ENCODE data around the gene ZNF519. TPM values are rescaled to one million over a fixed set of nuclear protein-coding genes. Genes with fewer than 3 reads are reported as not detected.
"Not testable (repeated sequence)": the region's sequence is repeated elsewhere in the genome, so short reads cannot be mapped to it uniquely, and the experiment has no call there.

ZNF519 gene
- total RNA-seq = 10 to 100 TPM in 1 of 4 donors, 1 to 10 TPM in 3; 4.0 to 16.3 (median 5.1) TPM

DNA sequence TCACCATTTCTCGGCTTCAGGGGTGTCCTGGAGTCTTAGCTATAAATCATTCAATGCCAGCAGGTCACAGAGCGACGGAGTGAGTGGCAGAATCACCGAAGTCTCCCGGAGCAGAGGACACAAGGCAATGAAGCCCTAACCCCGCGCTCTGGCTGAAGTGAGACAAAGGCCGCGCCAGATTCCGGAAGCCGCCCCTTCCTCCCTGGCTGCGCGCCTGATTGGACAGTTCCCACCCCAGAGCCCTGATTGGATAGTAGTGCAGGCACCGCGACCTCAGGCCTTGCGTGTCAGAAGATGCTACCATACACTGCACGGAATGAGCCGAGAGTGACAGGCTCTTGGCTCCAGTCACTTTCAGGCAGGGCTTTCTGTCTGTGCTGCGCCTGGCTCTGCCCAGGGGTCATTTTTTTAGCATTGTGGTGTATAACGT, at the start of gene ZNF519:
Gene ZNF519, minus strand, starts transcription at position 165 of the 430 bp plus-strand sequence. Its CDS starts 158 bp downstream, at position 7.
- H3K27ac ChIP-seq = peak within 1 kb of the TSS; percentile 49 to 81 (median 79)
- TF ChIP-seq POLR2AphosphoS5 (IDR thresholded peaks at IDR 0.05) = peak; percentile 61
- H3K9me3 ChIP-seq, H3K27me3 ChIP-seq, H3K36me3 ChIP-seq: not testable (repeated sequence)
- peaks cover 0 to 22% (median 2%) of the 10 kb centered on the region in 3 donors for H3K4me1 ChIP-seq
- H3K4me3 ChIP-seq = peak within 1 kb of the TSS; percentile 63 to 93
- peak; percentile 100 for ATAC-seq
- 0% methylated on average over 4 of the region's 20 CpGs; no CpG with 5 or more reads in 1 of the 2 donors for WGBS, 2 donors (ENCODE audit: low coverage in 1 of 2)

DNA sequence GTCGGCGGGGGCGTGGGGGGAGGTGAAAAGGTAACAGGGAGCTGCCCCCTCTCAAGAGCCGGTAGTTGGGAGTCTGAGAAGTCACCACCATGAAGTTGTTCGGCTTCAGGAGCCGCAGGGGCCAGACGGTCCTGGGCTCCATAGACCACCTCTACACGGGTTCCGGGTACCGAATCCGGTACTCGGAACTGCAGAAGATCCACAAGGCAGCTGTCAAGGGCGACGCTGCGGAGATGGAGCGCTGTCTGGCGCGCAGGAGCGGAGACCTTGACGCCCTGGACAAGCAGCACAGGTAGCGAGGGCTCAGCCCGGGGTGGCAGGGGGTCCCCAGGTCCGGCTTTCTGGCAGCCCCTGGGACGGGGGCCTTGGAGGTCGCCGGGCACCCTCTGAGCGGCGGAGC, 47.1 kb upstream of the ZNF519 start:
- Histone ChIP-seq H3K36me3 (no peaks in the 10 kb centered on the region), H3K4me3 (peak overlapping the region in 1 of 2 donors; percentile 54), H3K9me3 (no peaks in the 10 kb centered on the region), H3K27ac (no peak overlapping the region), H3K27me3 (peaks cover 11% of the 10 kb centered on the region), H3K4me1 (peaks cover 0 to 11% (median 0%) of the 10 kb centered on the region in 3 donors)
- no peak for ATAC-seq
- TF ChIP-seq EP300 (IDR thresholded peaks at IDR 0.05) (no peak), POLR2AphosphoS5 (IDR thresholded peaks at IDR 0.05) (no peak)
- WGBS, 2 donors (ENCODE audit: low coverage in 1 of 2) = no CpG with 5 or more reads among the region's 28 CpGs

DNA sequence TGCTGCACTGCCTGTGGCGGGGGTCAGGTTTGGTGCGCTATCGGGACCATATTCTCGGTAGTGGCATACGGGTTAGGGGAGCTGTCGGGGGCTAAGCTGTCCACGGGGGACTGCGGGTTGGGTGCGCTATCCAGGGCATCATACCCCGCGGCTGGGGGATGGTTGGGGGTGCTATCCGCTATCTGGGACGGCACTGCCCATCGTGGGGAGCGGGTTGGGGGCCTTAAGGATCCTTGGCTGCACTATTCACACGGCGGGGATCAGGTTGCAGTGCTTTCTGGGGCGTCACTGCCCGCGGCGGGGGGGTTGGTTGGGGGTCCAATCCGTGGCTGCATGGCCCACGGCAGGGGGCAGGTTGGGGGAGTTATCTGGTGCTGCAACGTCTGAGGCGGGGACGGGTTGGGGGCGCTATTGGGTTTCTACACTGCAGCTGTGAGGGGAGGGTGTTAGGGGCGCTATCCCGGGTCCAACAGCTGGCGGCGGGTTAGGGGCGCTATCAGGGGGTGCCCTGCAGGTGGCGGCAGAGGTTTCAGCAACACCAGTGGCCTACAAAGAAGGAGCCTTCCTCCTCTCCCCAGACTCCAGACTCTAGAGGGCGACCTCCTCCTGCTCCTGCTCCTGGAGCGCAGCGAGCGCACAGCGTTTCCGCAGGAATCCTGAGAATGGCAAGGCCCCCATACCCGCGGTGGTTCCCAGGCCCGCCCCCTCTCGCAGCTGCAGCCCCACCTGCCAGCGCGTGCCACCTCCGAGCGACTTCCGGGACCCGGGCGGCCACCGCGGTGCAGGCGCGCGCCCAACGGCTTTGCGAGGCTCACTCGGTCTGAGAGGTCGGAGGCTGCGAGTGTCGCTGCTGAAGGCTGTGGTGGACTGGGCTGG, 46.3 kb upstream of the ZNF519 start:
- WGBS, 2 donors (ENCODE audit: low coverage in 1 of 2) = no CpG with 5 or more reads among the region's 61 CpGs
- Histone ChIP-seq H3K4me1 (peaks cover 0 to 11% (median 0%) of the 10 kb centered on the region in 3 donors), H3K27me3 (peaks cover 11% of the 10 kb centered on the region), H3K4me3 (peak overlapping the region; percentile 19 to 54)
- TF ChIP-seq CTCF (IDR thresholded peaks at IDR 0.05) = peak in 3 of 4 experiments; percentile 7 to 65 (median 40)
- H3K27ac ChIP-seq, H3K9me3 ChIP-seq, H3K36me3 ChIP-seq: not testable (repeated sequence)
- ATAC-seq = peak; percentile 53

DNA sequence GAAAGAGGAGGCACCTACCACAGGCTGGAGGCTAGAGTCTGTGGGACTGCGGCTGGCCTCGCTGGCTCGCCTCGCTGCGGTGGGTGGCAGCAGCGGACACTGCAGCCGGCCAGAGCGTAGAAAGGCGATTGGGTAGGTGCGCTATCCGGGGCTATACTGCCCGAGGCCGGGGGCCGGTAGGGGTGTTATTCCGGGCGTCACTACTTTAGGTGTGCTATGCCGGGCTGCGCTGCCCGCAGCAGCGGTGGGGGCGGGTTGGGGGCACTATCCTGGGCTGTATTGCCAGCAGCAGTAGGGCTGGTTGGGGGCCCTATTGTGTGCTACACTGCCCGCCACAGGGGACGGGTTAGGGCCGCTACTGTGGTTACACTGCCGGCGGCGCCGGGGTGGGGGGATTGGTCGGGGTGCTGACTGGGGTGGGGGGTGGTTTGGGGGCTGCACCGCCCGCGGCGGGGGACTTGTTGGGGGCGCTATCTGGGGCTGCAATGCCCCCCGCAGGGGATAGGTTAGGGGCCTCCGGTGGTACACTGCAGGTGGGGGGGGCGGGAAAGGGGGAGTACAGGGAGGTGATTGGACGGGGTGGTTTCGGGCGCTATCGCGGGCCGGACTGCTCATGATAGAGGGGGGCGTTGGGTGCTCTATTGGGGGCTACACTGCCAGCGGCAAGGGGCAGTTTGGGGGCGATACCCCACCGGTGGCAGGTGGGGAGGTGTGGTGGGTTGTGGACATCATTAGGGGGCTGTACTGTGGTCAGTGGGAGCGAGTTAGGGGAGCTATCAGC, 45.5 kb upstream of the ZNF519 start:
- H3K27me3 ChIP-seq = peaks cover 11% of the 10 kb centered on the region
- H3K36me3 ChIP-seq, H3K4me3 ChIP-seq, H3K9me3 ChIP-seq, ATAC-seq, H3K27ac ChIP-seq: not testable (repeated sequence)
- no CpG with 5 or more reads among the region's 48 CpGs for WGBS, 2 donors (ENCODE audit: low coverage in 1 of 2)
- H3K4me1 ChIP-seq = peaks cover 0 to 11% (median 0%) of the 10 kb centered on the region in 3 donors

DNA sequence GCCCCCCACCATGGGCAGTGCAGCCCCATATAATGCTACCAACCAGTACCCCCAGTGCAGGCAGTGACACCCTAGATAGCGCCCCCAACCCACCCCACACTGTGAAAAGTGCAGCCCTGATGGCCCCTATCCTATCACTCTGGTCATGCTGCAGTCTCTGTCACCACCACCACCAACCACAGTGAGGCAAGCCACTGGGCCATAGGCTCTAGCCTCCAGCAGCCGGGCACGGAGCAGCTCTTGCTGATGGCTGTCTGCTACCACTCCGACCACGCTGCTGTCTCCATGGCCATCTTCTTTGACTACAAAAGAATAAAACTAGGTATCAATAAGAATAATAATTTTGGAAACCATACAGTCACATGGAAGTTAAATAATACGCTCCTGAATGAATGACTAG, 43.2 kb upstream of the ZNF519 start:
- H3K27ac ChIP-seq, H3K4me3 ChIP-seq, H3K36me3 ChIP-seq, H3K9me3 ChIP-seq, ATAC-seq: not testable (repeated sequence)
- peaks cover 0 to 11% (median 0%) of the 10 kb centered on the region in 3 donors for H3K4me1 ChIP-seq
- peaks cover 11% of the 10 kb centered on the region for H3K27me3 ChIP-seq
- 56 to 91% methylated on average over 1 to 5 of the region's 6 CpGs for WGBS, 2 donors (ENCODE audit: low coverage in 1 of 2)

GRCh38 chr18:14174706-14175085, 42.5 kb upstream of the ZNF519 start:
- no peak overlapping the region for H3K27ac ChIP-seq
- peaks cover 9% of the 10 kb centered on the region for H3K27me3 ChIP-seq
- no peaks in the 10 kb centered on the region for H3K9me3 ChIP-seq
- ATAC-seq = no peak
- whole genome bisulfite sequencing, 2 donors (ENCODE audit: low coverage in 1 of 2) = 40% methylated on average over 1 of the region's 5 CpGs; no CpG with 5 or more reads in 1 of the 2 donors
- no peaks in the 10 kb centered on the region for H3K36me3 ChIP-seq
- no peak overlapping the region for H3K4me3 ChIP-seq
- no peak for TF ChIP-seq EP300 (IDR thresholded peaks at IDR 0.05)
- TF ChIP-seq POLR2A (IDR thresholded peaks at IDR 0.05) = no peak
- no peak for TF ChIP-seq CTCF (IDR thresholded peaks at IDR 0.05)
- no peak for TF ChIP-seq POLR2AphosphoS5 (IDR thresholded peaks at IDR 0.05)
- peaks cover 0 to 11% (median 0%) of the 10 kb centered on the region in 3 donors for H3K4me1 ChIP-seq

- ATAC-seq = not testable (repeated sequence)
Observed at GRCh38 chr18:14174002-14174705, 41.9 kb upstream of the ZNF519 start.

DNA sequence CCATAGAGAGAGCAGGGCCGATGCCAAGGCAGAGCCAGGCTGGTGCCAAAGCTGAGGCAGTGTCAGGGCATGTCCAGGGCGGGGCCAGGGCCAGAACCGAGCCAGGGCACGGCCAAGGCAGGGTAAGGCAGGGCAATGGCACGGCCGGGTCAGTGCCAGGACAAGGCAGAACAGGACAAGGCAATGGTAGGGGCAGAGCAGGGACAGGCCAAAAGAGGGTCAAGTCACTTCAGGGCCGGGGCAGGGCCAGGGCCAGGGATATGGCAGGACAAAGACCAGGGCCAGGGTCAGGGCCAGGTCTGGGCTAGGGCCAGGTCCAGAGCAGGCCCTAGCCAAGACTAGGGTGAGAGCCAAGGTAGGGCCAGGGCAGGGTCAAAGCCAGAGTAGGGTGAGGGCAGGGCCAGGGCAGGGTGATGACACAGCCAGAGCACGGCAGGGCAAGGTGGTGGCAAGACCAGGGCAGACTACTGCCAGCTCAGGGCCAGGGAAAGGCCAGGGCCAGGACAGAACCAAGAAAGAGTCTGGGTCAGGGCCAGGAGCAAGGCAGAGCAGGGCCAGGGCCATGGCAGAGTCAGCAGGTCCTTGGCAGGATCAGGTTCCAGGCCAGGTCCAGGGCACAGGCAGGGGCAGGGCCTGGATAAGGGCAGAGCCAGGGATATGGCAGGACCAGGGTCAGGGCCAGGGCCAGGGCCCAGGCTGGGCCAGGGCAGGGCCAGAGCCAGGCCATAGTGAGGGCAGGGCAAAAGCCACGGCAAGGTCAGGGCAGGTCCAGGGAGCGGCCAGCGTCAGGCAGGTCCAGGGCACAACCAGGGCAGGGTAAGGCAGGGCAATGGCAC, 41.1 kb upstream of the ZNF519 start:
- H3K27me3 ChIP-seq, H3K27ac ChIP-seq, H3K4me3 ChIP-seq, H3K36me3 ChIP-seq, H3K9me3 ChIP-seq, ATAC-seq, H3K4me1 ChIP-seq: not testable (repeated sequence)
- 80% methylated on average over 5 of the region's 11 CpGs; no CpG with 5 or more reads in 1 of the 2 donors for WGBS, 2 donors (ENCODE audit: low coverage in 1 of 2)

More at GRCh38 chr18:14174002-14174705, 41.9 kb upstream of the ZNF519 start:
- not testable (repeated sequence) for H3K36me3 ChIP-seq, H3K27me3 ChIP-seq, H3K4me3 ChIP-seq, H3K9me3 ChIP-seq, H3K27ac ChIP-seq, H3K4me1 ChIP-seq
- WGBS, 2 donors (ENCODE audit: low coverage in 1 of 2) = no CpG with 5 or more reads among the region's 7 CpGs
